Adipocyte (in vitro differentiated cells): ENCODE data around the gene ESR2.

Experiments used
- DNase-seq: peaks from one replicate; pipeline ENCODE4 v3.0.0-alpha.2; 2015; ENCODE audit warnings: low read depth
- H3K27me3 ChIP-seq: replicated peaks from 2 replicates; pipeline ENCODE4 v1.7.0; 2013; ENCODE audit warnings: mild to moderate bottlenecking, low read length, moderate library complexity; ENCODE audit not compliant: control insufficient read depth, insufficient read depth
- H3K36me3 ChIP-seq: 2 replicates; pipeline ENCODE4 v1.7.0; 2013; ENCODE audit warnings: low read length, mild to moderate bottlenecking, moderate library complexity; ENCODE audit not compliant: control insufficient read depth, insufficient read depth, severe bottlenecking
- H3K4me1 ChIP-seq: 2 replicates; pipeline ENCODE4 v1.7.0; 2013; ENCODE audit warnings: mild to moderate bottlenecking, low read length, moderate library complexity; ENCODE audit not compliant: control insufficient read depth, insufficient read depth
- H3K4me3 ChIP-seq: 2 replicates; pipeline ENCODE4 v1.7.0; 2013; ENCODE audit warnings: mild to moderate bottlenecking, low read length, moderate library complexity
- H3K9ac ChIP-seq: 2 replicates; pipeline ENCODE4 v1.7.0; 2013; ENCODE audit warnings: mild to moderate bottlenecking, low read length, moderate library complexity
- H3K9me3 ChIP-seq: 2 replicates; pipeline ENCODE4 v1.7.0; 2013; ENCODE audit warnings: mild to moderate bottlenecking, low read length, moderate library complexity; ENCODE audit not compliant: control insufficient read depth

ESR2 gene

GRCh38 chr14:64075613-64076005, 218.6 kb downstream of the ESR2 start:
- Histone ChIP-seq H3K4me3 (no peak overlapping the region), H3K9me3 (no peaks in the 10 kb centered on the region), H3K27me3 (no peaks in the 10 kb centered on the region), H3K36me3 (peaks cover 18% of the 10 kb centered on the region), H3K4me1 (peaks cover 8% of the 10 kb centered on the region), H3K9ac (no peak overlapping the region)
- no peak for DNase-seq

DNA sequence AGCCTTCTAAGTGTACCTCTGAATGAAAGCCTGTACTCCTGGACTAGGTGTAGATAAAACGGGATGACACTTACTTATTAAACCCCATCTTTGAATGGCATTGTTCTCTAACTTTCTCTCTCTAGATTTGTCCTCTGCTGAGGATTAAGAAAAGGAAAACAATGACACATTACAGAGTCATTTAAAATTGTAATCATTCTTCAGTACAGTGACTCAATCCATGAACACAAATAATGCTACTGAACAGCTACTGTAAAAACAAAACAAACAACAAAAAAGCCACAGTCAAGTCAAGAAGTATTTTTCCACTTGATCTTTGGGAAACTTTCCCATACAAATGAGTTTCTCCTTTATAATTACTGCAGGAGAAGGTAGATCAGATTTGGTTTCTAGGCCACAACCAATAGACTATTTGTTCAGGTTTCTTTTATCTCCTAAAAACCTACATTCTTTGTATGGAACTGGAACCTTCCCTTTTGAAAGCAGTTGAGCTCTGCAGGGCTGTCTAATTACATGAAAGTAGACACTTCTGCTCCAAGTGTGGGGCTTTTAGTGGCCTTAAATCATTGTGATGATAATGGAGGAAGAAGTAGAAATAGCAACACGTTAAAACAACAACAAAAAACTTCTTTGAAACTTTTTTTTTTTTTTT, 219.1 kb downstream of the ESR2 start:
- Histone ChIP-seq H3K36me3 (peaks cover 14% of the 10 kb centered on the region), H3K4me1 (peaks cover 8% of the 10 kb centered on the region), H3K4me3 (no peak overlapping the region), H3K9ac (no peak overlapping the region), H3K27me3 (no peaks in the 10 kb centered on the region), H3K9me3 (no peaks in the 10 kb centered on the region)
- DNase-seq = peak; percentile 39

DNA sequence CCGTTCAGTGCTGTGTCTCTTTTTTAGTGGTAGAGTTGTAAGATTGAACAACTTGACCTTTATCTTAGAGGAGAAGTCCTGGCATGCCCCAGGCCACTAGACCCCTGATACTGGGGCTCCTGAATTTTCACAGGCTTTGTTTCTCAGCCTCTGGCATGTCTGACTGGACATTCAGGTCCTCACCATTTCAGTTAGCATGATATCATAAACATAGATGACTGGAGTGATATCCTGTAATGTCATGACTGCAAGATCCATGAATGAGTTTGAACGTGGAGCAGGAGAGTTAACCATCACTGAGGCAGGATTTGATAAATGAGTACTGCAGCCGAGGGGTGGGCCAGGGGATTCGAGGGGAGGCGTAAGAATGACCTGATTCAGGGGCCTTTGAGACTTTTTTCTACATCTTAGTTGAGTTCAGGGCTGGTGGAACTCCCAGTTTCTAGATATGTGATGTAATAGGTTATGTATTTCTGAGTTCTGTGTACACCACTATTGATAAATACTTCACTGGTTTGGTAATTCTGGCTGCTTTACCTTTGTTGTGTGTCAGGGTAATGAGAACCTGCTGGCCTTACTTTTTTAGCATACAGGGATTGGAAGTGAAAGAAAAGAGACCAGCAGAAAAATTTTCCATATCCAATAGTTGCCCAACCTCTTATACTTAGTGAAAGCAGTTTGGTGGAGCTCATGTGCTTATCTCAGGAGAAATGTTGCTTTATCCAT, 224.4 kb downstream of the ESR2 start:
- no peak overlapping the region for H3K9ac ChIP-seq
- H3K27me3 ChIP-seq = no peaks in the 10 kb centered on the region
- no peak overlapping the region for H3K4me3 ChIP-seq
- H3K36me3 ChIP-seq = peaks cover 18% of the 10 kb centered on the region
- no peak for DNase-seq
- no peaks in the 10 kb centered on the region for H3K9me3 ChIP-seq
- peaks cover 3% of the 10 kb centered on the region for H3K4me1 ChIP-seq

GRCh38 chr14:64064447-64064846, 229.7 kb downstream of the ESR2 start:
- no peak overlapping the region for H3K9ac ChIP-seq
- DNase-seq = no peak
- H3K4me3 ChIP-seq = no peak overlapping the region
- peaks cover 7% of the 10 kb centered on the region for H3K36me3 ChIP-seq
- no peaks in the 10 kb centered on the region for H3K9me3 ChIP-seq
- no peaks in the 10 kb centered on the region for H3K27me3 ChIP-seq
- no peaks in the 10 kb centered on the region for H3K4me1 ChIP-seq

DNA sequence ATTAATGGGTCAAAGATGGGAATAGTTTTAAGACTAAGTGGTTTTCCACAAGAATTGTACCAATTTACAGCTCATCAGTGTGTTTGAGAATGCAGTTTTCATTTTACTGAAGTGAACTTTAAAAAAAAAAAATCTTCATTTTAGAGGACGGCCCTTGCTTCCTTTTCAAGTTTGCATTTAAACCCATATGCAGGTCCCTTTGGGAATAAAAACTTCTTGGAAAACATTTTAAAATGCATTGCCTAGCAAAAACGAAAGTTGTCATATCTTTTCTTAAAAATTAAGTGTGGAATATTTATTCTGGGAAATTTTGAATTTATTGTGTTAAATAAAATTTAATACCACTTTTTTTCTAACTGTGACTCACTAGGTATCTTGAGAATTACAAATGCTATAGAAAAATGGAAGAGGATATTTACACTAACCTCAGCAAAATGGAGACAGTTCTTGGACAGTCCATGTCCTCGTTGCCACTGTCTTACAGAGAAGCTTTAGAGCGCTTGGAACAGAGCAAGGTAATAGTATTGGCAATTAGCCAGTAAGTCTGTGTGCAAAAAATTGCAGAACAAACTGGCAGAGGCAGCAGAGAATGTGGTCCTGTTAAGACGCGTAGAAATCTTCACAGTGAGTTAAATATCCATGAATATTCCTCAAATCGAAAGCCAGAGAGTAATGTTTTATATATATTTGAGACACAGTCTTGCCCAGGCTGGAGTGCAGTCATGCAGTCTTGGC, 231.6 kb downstream of the ESR2 start:
- no peak for DNase-seq
- Histone ChIP-seq H3K9me3 (no peaks in the 10 kb centered on the region), H3K4me3 (no peak overlapping the region), H3K36me3 (peaks cover 4% of the 10 kb centered on the region), H3K27me3 (no peaks in the 10 kb centered on the region), H3K9ac (no peak overlapping the region), H3K4me1 (no peaks in the 10 kb centered on the region)

- no peak for DNase-seq
- peaks cover 4% of the 10 kb centered on the region for H3K36me3 ChIP-seq
- H3K9ac ChIP-seq = no peak overlapping the region
- no peaks in the 10 kb centered on the region for H3K4me1 ChIP-seq
- H3K27me3 ChIP-seq = no peaks in the 10 kb centered on the region
- no peaks in the 10 kb centered on the region for H3K9me3 ChIP-seq
- H3K4me3 ChIP-seq = no peak overlapping the region
These were observed 232.5 kb downstream of the ESR2 start for GRCh38 chr14:64061706-64062105.

GRCh38 chr14:64061115-64061514, 233.1 kb downstream of the ESR2 start:
- no peak overlapping the region for H3K4me3 ChIP-seq
- peaks cover 4% of the 10 kb centered on the region for H3K36me3 ChIP-seq
- H3K9me3 ChIP-seq = no peaks in the 10 kb centered on the region
- no peak overlapping the region for H3K9ac ChIP-seq
- DNase-seq = no peak
- no peaks in the 10 kb centered on the region for H3K27me3 ChIP-seq
- H3K4me1 ChIP-seq = no peaks in the 10 kb centered on the region

DNA sequence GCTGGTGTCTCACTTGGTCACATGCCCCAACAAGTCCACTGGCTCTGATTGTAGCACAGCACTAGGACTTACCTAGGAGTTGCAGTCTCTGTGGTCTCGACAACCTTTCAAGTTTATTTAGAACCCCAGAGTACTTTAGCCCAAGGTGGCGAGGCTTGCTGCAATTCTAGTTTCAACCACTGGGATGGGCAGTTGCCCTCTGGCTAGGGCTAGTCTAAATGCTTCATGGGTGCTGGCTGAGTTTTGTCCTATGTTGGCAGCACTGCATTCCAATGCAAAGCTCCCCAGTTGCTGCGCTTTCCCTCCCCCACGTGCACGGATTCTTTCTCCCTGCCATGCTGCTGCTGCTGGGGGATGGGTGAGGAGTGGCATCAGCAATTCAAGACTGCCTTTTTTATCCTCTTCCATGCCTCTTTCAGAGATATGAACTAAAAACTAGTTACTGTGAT, 233.5 kb downstream of the ESR2 start:
- Histone ChIP-seq H3K4me3 (no peak overlapping the region), H3K36me3 (peaks cover 4% of the 10 kb centered on the region), H3K9me3 (no peaks in the 10 kb centered on the region), H3K27me3 (no peaks in the 10 kb centered on the region), H3K4me1 (no peaks in the 10 kb centered on the region), H3K9ac (no peak overlapping the region)
- DNase-seq = peak; percentile 2

DNA sequence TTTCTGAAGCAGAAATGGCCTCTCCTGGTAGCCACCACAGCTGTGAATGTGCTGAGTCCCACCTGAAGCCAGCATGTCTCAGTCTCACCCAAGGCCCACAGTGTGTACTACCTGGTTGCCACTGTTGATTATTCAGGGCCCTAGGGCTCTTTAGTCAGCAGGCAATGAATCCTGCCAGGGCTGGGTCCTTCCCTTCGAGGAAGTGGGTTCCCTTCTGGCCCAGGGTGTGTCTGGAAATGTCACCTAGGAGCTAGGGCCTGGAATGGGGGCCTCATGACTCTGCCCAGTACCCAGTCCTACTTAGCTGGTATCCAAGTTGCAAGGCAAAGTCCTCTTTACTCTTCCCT, 234.0 kb downstream of the ESR2 start:
- Histone ChIP-seq H3K9me3 (no peaks in the 10 kb centered on the region), H3K36me3 (peaks cover 4% of the 10 kb centered on the region), H3K27me3 (no peaks in the 10 kb centered on the region), H3K9ac (no peak overlapping the region), H3K4me1 (no peaks in the 10 kb centered on the region), H3K4me3 (no peak overlapping the region)
- DNase-seq = no peak

DNA sequence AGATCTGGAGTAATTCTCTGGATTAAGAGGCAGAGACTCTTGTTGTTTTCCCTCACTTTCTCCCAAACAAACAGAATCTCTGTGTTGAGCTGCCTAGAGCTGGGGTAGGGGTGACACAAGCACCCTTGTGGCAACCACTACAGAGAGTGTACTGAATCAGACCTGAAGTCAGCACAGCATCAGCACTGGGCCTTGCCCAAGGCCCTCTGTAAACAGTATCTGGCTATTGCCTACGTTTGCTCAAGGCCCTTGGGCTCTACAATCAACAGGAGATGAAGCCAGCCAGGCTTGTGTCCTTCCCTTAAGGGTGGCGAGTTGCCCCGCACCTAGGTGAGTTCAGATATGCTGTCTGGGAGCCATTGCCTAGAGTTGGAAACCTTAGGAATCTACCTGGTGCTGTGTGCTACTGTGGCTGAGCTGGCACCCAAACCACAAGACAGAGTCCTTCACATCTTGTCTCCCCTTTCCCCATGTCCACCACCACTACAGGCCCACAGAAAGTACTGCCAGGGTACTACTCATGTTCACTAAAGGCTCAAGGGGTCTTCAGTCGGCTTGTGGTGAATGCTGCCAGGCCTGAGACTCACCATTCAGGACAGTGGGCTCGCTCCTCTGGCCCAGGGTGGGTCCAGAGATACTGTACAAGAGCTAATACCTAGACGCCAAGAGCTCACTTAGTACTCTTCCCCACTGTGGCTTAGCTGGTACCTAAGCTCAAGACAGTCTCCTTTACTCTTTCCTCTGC, 234.5 kb downstream of the ESR2 start:
- Histone ChIP-seq H3K9me3 (no peaks in the 10 kb centered on the region), H3K9ac (no peak overlapping the region), H3K4me1 (no peaks in the 10 kb centered on the region), H3K36me3 (peaks cover 4% of the 10 kb centered on the region), H3K27me3 (no peaks in the 10 kb centered on the region), H3K4me3 (no peak overlapping the region)
- DNase-seq = no peak
